ENCODE results near the gene TAF11L13. TPM values are rescaled to one million over a fixed set of nuclear protein-coding genes. Genes with fewer than 3 reads are reported as not detected.

TAF11L13 gene
- total and polyA plus RNA-seq, 7 donors, result not detected

DNA sequence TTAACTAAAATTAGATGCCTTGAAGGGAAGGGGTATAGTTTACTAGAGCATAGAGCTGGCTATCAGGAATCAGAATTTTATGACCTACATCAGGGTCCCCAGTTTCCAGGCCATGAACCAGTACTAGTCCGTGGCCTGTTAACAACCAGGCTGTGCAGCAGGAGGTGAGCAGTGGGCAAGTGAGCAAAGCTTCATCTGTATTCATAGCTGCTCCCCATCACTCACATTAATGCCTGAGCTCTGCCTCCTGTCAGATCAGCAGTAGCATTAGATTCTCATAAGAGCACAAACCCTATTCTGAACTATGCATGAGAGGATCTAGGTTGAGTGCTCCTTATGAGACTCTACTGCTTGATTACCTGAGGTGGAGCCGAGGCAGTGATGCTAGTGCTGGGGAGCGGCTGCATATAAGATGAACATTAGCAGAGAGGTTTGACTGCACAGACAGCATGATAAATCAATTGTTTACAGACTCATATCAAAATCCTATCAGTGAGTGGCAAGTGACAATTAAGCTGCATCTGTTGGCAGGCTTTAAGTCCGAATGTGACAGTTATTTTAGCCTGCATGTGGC lies 47.0 kb downstream of the TAF11L13 start:
- H3K4me3 ChIP-seq, result no peak overlapping the region
- no peak for DNase-seq
- WGBS, 2 donors, result 79 to 83% methylated on average over 4 of the region's 4 CpGs
- no peaks in the 10 kb centered on the region for H3K4me1 ChIP-seq
- intact Hi-C loops (cut with DNase I), result no loop called here
- H3K36me3 ChIP-seq, result no peaks in the 10 kb centered on the region
- no peaks in the 10 kb centered on the region for H3K9me3 ChIP-seq
- H3K27me3 ChIP-seq, result peaks cover 0 to 6% (median 0%) of the 10 kb centered on the region in 3 donors
- no peak overlapping the region for H3K27ac ChIP-seq
- no peak for TF ChIP-seq EP300 (IDR thresholded peaks at IDR 0.05)

DNA sequence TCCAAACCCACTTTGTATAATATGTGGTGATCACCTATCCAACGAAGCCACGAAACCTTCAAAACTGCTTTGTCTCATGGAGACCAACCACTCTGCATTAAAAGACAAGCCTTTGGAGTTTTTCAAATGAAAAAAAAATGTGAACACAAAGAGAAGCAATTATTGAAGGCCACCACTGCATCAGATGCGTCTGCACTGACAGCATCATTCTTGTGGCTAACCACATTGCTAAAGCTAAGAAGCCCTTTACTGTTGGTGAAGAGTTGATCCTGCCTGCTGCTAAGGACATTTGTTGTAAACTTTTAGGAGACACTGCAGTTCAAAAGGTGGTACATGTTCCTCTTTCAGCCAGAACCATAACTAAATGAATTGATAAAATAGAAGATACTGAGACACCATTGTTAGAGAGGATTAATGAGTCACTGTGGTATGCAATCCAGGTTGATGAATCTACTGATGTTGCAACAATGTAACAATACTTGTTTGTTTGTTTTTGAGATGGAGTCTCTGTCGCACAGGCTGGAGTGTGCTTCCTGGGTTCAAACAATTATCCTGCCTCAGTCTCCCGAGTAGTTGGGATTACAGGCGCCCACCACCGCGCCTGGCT lies 47.8 kb downstream of the TAF11L13 start:
- Histone ChIP-seq H3K27me3 (peaks cover 0 to 6% (median 0%) of the 10 kb centered on the region in 3 donors), H3K27ac (no peak overlapping the region), H3K4me1 (no peaks in the 10 kb centered on the region), H3K36me3 (no peaks in the 10 kb centered on the region), H3K9me3 (no peaks in the 10 kb centered on the region), H3K4me3 (no peak overlapping the region)
- WGBS, 2 donors, result 89% methylated on average over 8 of the region's 8 CpGs
- intact Hi-C loops (cut with DNase I), result no loop called here
- TF ChIP-seq, protein P1, sequence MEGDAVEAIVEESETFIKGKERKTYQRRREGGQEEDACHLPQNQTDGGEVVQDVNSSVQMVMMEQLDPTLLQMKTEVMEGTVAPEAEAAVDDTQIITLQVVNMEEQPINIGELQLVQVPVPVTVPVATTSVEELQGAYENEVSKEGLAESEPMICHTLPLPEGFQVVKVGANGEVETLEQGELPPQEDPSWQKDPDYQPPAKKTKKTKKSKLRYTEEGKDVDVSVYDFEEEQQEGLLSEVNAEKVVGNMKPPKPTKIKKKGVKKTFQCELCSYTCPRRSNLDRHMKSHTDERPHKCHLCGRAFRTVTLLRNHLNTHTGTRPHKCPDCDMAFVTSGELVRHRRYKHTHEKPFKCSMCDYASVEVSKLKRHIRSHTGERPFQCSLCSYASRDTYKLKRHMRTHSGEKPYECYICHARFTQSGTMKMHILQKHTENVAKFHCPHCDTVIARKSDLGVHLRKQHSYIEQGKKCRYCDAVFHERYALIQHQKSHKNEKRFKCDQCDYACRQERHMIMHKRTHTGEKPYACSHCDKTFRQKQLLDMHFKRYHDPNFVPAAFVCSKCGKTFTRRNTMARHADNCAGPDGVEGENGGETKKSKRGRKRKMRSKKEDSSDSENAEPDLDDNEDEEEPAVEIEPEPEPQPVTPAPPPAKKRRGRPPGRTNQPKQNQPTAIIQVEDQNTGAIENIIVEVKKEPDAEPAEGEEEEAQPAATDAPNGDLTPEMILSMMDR (IDR thresholded peaks at IDR 0.05), result no peak
- TF ChIP-seq POLR2A (IDR thresholded peaks at IDR 0.05), result no peak
- no peak for TF ChIP-seq EP300 (IDR thresholded peaks at IDR 0.05)
- TF ChIP-seq POLR2AphosphoS5 (IDR thresholded peaks at IDR 0.05), result no peak
- DNase-seq, result no peak

DNA sequence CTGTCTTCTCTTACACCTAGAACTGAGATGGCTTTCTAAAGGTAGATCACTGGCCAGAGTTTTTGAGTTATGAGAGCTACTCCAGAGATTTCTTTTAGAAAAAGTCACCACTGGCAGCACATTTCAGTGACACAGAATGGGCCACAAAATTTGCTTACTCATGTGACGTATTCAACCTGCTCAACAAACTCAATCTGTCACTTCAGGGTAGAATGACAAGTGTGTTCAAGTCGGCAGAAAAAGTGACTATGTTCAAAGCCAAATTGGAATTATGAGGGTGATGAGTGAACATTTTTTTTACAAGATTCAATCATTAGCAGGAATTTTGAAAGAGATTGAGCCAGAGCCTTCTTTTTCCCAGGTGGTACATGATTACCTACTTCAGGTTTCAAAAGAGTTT lies 48.8 kb downstream of the TAF11L13 start:
- DNase-seq, result no peak
- no peak overlapping the region for H3K4me3 ChIP-seq
- H3K9me3 ChIP-seq, result no peaks in the 10 kb centered on the region
- TF ChIP-seq, protein P1 (IDR thresholded peaks at IDR 0.05), result no peak
- TF ChIP-seq EP300 (IDR thresholded peaks at IDR 0.05) (no peak), POLR2AphosphoS5 (IDR thresholded peaks at IDR 0.05) (no peak), POLR2A (IDR thresholded peaks at IDR 0.05) (no peak)
- no peaks in the 10 kb centered on the region for H3K36me3 ChIP-seq
- H3K4me1 ChIP-seq, result no peaks in the 10 kb centered on the region
- no peak overlapping the region for H3K27ac ChIP-seq
- intact Hi-C loops (cut with DNase I), result no loop called here
- peaks cover 0 to 6% (median 0%) of the 10 kb centered on the region in 3 donors for H3K27me3 ChIP-seq
- 79 to 80% methylated on average over 2 of the region's 2 CpGs for WGBS, 2 donors

Small RNAs within 50 kb of the gene (small RNA-seq; reads per million reads assigned to genes)
- gene AC233724.1 (0 reads per million in 3 donors), gene AC233724.12 (0 reads per million in 3 donors), gene AC233724.2 (0 reads per million in 3 donors), gene AC233724.3 (0 reads per million in 3 donors), gene AC233724.4 (0 reads per million in 3 donors), gene AC233724.6 (0 reads per million in 3 donors), gene AC233724.7 (0 reads per million in 3 donors)

Other genes with a start within 250 kb of the TAF11L13 start
- gene TAF11L2, start 133.9 kb upstream of the TAF11L13 start, total RNA-seq, result not detected
- not detected for gene TAF11L2, start 133.9 kb upstream of the TAF11L13 start, polyA plus RNA-seq
- not detected for gene TAF11L3, start 113.7 kb upstream of the TAF11L13 start, total RNA-seq
- not detected for gene TAF11L3, start 113.7 kb upstream of the TAF11L13 start, polyA plus RNA-seq
- not detected for gene TAF11L4, start 110.3 kb upstream of the TAF11L13 start, total RNA-seq
- not detected for gene TAF11L4, start 110.3 kb upstream of the TAF11L13 start, polyA plus RNA-seq
- gene TAF11L5, start 106.9 kb upstream of the TAF11L13 start, total RNA-seq, result not detected
- gene TAF11L5, start 106.9 kb upstream of the TAF11L13 start, polyA plus RNA-seq, result not detected
- gene TAF11L6, start 103.4 kb upstream of the TAF11L13 start, total RNA-seq, result not detected
- not detected for gene TAF11L6, start 103.4 kb upstream of the TAF11L13 start, polyA plus RNA-seq
- not detected for gene TAF11L7, start 46.3 kb upstream of the TAF11L13 start, total RNA-seq
- gene TAF11L7, start 46.3 kb upstream of the TAF11L13 start, polyA plus RNA-seq, result not detected
- gene TAF11L8, start 41.1 kb upstream of the TAF11L13 start, total RNA-seq, result not detected
- not detected for gene TAF11L8, start 41.1 kb upstream of the TAF11L13 start, polyA plus RNA-seq
- gene TAF11L9, start 37.7 kb upstream of the TAF11L13 start, total RNA-seq, result not detected
- gene TAF11L9, start 37.7 kb upstream of the TAF11L13 start, polyA plus RNA-seq, result not detected
- gene TAF11L10, start 34.3 kb upstream of the TAF11L13 start, total RNA-seq, result not detected
- not detected for gene TAF11L10, start 34.3 kb upstream of the TAF11L13 start, polyA plus RNA-seq
- gene TAF11L11, start 27.9 kb upstream of the TAF11L13 start, total RNA-seq, result not detected
- not detected for gene TAF11L11, start 27.9 kb upstream of the TAF11L13 start, polyA plus RNA-seq
- not detected for gene TAF11L12, start 21.7 kb upstream of the TAF11L13 start, total RNA-seq
- gene TAF11L12, start 21.7 kb upstream of the TAF11L13 start, polyA plus RNA-seq, result not detected
- gene TAF11L14, start 2.4 kb downstream of the TAF11L13 start, total RNA-seq, result not detected
- gene TAF11L14, start 2.4 kb downstream of the TAF11L13 start, polyA plus RNA-seq, result not detected

Data from sigmoid colon (tissue), 7 donors.